Esophagus squamous epithelium (tissue), 4 donors: ENCODE results near the gene ADGRV1.

Experiments
- CTCF ChIP-seq, 6 experiments: fragments of 450-650 bp in 4 of 6; fragments of 200-600 bp in 2 of 6; sonication (generic) in 2 of 6; IDR thresholded peaks; one replicate each; pipeline ENCODE4 v1.5.1; 2016 to 2019; ENCODE audit warnings: antibody characterized with exemption in 6 of 6, mild to moderate bottlenecking in 4 of 6, moderate library complexity in 4 of 6
- POLR2A ChIP-seq, 4 donors: fragments of 450-650 bp; IDR thresholded peaks; one replicate each; pipeline ENCODE4 v1.6.1; 2017; ENCODE audit warnings: antibody characterized with exemption in 4 of 4, mild to moderate bottlenecking in 4 of 4, moderate library complexity in 3 of 4

- TF ChIP-seq CTCF (IDR thresholded peaks at IDR 0.05) (no peak), POLR2A (IDR thresholded peaks at IDR 0.05) (no peak)
Measured at GRCh38 chr5:90548069-90548593, 10.5 kb upstream of the ADGRV1 start.
